Left kidney (tissue), 8 donors: ENCODE results near the gene MUC7. TPM values are rescaled to one million over a fixed set of nuclear protein-coding genes. Genes with fewer than 3 reads are reported as not detected.
"Not testable (repeated sequence)": the region's sequence is repeated elsewhere in the genome, so short reads cannot be mapped to it uniquely, and the experiment has no call there.

ENCODE experiments used
- DNase-seq: peaks from one replicate; pipeline ENCODE4 v3.0.0-alpha.2; 2013
- long read RNA-seq, 8 donors: transcript quantifications; one replicate each; lab custom pipeline, GENCODE V29; 2026
- polyA plus RNA-seq: library from polyadenylated mRNA; unstranded; fragments of 120-200 nt; gene quantifications from one replicate; pipeline ENCODE4 v1.2.1, GENCODE V29; 2013; ENCODE audit not compliant: insufficient read length

The MUC7 gene
- 0.08 TPM for polyA plus RNA-seq
- long read RNA-seq, donor 1, result 0 reads
- long read RNA-seq, donor 2, result 0 reads
- long read RNA-seq, donor 3, result 0 reads
- long read RNA-seq, donor 4, result 0 reads
- long read RNA-seq, donor 5, result 0 reads
- long read RNA-seq, donor 6, result 0 reads
- long read RNA-seq, donor 7, result 0 reads
- long read RNA-seq, donor 8, result 0 reads

GRCh38 chr4:70471897-70472296 is at the start of gene MUC7:
Gene MUC7 (plus strand): TSS chr4:70472197. CDS start chr4:70474022, 1,825 bp downstream.
- DNase-seq, result no peak

GRCh38 chr4:70425306-70425705 is 46.7 kb upstream of the MUC7 start:
- no peak for DNase-seq

DNA sequence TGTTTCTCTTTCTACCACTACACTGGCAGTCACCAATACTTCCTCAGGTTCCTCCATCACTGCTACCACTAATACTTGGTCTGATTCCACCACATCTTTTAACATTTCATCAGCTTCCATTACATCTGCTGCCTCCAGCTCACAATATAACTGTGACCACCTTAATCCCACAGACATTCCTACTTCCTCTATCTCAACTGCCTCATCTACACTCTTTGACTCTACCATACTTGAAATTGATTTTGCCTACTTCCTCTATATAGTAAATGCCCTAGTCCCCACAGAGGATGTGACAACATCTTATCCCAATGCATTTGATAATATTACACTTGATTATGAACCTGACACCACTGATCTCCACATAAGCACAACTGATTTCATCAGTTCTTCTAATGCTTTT is 45.2 kb upstream of the MUC7 start:
- no peak for DNase-seq

GRCh38 chr4:70437197-70437596 is 34.8 kb upstream of the MUC7 start:
- no peak for DNase-seq

DNA sequence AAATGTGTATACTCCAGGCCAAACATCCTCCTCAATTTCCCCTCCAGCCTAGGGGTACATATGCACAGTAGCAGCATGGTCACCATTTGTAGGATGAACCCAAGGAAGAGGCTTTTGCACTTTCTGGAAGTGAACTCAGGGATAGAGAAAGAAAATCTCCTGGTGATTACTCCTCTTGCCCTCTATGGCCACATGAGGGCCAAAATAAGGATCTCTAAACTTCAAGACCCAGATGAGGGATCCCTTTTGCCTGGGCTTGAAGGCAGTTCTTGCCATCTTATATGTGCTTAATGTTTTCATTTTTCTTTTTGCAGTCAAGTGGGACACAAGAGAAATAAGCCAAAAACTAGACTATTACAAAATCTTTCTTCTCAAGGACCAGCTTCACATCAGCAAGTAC is 29.5 kb upstream of the MUC7 start:
- no peak for DNase-seq

DNA sequence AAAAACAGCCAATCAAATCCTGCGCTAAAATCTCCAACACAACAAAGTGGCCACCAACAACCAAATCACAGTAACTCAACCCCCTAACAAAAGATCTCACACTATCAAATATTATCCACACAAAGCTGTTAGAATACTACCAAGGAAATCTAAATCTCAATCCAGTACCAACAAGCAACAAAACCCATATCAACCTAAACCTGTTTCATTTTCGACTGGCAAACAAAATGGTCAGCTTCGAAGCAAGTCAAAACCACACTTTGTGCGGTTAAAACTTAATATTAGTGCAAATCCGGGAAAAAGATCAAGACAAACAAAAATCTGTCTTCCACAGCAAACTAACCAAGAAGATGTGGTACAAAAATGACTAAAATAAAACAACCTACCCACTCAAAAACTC is 28.7 kb upstream of the MUC7 start:
- no peak for DNase-seq

GRCh38 chr4:70449220-70449619 is 22.8 kb upstream of the MUC7 start:
- DNase-seq, result no peak

DNA sequence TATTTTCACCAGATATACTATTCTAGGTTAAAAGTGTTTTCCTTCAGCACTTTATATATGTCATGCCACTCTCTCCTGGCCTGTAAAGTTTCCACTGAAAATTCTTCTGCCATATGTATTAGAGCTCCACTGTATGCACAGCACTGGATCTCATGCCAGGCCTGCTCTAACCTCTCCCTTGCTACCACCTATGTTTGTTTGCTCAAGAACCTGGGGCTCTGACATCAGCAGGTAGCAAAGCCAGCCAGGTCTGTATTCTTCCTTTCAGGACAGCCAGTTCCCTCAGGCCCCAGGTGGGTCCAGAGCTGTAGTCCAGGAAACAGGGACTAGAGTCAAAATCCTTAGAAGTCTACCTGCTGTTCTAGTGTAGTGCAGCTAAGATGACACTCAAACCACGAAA is 19.1 kb upstream of the MUC7 start:
- no peak for DNase-seq

GRCh38 chr4:70463335-70463734 is 8.7 kb upstream of the MUC7 start:
- no peak for DNase-seq

DNA sequence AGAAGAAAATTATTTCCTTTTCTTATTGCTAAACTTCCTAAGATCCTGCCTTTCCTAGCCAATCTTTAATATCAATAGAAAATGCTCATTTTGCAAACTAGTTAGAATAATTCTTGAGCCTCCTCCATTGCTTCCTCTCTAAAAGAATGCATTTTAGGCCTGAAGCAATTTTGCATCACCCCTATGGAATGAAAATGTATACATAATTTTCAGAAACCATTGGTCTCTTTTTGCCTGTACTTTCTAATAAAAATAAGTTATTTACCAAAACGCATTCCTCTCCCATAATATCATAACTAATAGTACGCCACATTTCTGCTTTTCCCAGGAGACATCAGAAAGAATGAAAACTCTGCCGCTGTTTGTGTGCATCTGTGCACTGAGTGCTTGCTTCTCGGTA is 1.7 kb downstream of the MUC7 start:
- no peak for DNase-seq

- DNase-seq, result no peak
These were observed 16.8 kb downstream of the MUC7 start for GRCh38 chr4:70488748-70489147.

DNA sequence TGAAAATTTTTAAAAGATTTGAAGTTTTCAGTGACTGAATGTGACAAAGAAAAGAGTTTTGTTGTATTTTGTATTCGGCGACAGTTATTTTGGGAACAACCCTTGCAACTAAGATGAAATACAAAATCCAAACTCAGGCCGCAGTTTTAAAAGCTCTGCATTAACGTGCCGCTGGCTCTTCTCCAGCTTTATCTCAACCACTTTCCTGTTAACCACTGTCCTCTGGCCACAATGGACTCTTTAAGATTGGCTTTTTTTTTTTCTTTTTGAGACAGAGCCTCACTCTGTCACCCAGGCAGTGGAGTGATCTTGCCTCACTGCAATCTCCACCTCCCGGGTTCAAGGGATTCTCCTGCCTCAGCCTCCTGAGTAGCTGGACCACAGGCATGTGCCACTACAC is 24.2 kb downstream of the MUC7 start:
- DNase-seq, result no peak

GRCh38 chr4:70501838-70502237 is 29.8 kb downstream of the MUC7 start:
- not testable (repeated sequence) for DNase-seq

DNA sequence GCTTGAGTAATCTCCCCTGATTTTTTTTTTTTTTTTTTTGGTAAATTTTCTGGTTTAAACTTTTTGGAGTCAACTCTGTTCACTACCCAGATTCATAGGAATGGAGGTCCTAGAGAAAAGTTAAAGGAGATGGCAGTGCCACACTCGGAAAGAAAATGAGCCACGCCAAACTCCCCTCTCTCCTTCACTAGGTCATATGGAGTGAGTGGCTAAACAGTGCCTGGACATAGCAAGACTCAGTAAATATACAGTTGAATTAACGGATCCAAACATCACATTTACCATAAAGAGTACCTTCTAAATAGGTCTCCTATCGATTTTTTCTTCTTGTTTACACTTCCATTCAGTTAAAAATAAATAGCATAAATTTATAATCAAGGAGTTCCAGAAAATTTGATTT is 32.7 kb downstream of the MUC7 start:
- DNase-seq, result no peak

DNA sequence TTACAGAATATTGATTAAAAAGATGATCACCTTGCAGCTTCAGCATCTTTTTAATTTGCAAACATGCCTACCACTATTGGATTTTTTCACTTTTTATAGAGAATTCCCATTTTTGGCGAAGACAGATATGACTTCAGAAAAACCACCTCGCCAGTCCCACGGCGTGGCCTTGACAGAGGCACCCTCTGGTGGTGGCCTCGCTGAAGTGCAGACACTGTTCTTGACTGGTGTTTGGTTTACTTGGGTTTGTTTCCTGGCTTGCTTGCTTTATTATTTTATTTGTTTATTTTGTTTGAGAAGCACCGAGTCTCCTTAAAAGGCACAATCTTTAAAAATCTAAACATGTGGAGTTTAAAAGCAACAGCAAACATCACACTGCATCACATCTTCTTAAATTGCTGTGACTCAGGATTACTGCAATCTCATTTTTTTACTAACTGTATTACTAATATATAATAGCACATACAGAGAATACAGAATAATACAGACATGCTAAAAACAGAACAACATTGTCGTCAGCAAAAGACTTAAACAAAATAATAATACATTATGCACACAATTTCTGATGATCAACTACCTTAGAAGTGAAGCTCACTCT is 33.3 kb downstream of the MUC7 start:
- peak; percentile 47 for DNase-seq

DNA sequence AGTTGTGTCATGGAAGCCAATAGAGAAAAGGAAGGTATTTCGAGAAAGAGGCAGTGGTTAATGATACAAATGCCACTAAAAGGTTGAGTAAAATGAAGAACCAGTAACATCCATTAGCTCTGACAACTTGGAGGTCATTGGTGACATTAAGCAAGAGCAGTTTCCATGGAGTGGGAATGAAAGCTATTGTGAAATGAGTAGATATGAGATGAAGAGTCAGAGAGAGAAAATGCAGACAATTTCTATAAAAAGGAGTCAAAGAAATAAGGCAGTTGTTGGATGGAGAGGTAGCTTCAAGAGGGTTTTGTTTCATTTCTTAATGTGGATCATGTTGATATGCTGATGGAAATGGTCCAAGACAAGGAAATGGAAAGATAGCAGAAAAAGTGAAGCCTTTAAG is 36.8 kb downstream of the MUC7 start:
- DNase-seq, result no peak

GRCh38 chr4:70511365-70511764 is 39.4 kb downstream of the MUC7 start:
- DNase-seq, result no peak

DNA sequence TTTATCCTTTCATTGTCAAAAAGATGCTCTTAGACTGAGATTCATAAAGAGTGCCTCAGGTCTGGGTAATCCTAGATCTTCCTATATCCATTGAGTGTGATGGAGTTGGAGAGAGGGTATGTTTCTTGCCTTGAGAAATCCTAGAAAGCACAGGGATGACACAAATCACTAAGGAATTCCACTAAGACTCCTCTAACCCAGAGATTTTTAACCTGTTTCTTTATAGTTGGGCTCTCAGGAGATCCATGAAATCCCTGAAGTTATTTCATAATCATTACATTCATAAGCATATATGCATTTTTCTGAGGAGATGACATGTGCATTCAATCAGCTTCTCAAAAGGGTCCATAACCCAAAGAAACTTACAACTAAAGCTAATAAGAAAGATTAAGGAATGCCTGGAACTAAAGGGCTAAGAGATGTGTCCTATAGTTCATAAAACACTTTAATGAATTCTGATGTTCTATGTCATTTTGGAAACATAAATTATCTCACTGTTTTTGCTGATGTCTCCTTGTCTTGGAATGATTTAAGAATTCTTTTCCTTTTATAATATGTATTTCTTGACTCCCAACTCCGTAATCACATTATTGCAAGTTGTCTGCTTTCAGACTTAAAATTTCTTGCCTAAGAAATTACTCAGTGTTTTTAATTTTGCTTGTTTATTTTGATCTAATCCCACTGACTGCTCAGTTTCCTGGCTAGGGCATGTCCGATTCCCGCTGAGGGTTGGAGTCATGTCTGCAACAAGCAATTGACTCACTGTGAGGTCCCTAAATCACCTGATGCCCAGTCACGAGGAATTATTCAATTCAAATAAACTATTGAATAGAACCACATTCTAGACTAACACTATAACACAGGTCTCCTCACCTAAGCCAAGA is 43.6 kb downstream of the MUC7 start:
- peak; percentile 6 for DNase-seq

- DNase-seq, result no peak
These were observed 46.3 kb downstream of the MUC7 start, which contains the start of gene AMTN for GRCh38 chr4:70518269-70518668. Gene AMTN (plus strand): TSS chr4:70518569. CDS start chr4:70518778, 209 bp downstream.

DNA sequence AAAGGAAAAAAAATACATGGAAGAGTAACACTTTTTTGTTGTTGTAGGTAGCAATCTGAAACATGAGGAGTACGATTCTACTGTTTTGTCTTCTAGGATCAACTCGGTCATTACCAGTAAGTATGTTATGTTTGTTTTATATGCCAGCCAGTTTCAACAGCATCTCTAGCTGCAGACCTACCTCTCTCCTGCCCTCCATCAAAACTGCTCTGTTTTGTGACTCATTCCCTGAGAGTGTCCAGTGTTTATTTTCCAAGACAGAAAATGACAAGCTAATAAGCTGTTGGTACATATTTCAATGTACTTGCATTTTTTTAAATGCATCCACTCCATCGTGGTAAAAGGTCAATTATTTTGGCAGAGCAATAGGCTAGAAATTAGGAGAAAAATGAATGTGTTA is 46.7 kb downstream of the MUC7 start:
- DNase-seq, result no peak

GRCh38 chr4:70522626-70523025 is 50.6 kb downstream of the MUC7 start:
- no peak for DNase-seq

- no peak for DNase-seq
These were observed 59.0 kb downstream of the MUC7 start for GRCh38 chr4:70530997-70531396.

- DNase-seq, result no peak
These were observed 60.0 kb downstream of the MUC7 start for GRCh38 chr4:70531981-70532380.
